Activated effector memory CD4-positive, alpha-beta T cell treated with Interleukin-2 at 50 U/mL for 16 hours (primary cell): ENCODE data around the gene FERD3L.

ENCODE experiments used
- DNase-seq: peaks from one replicate; pipeline ENCODE4 v3.0.0-alpha.2; 2020

The FERD3L gene

GRCh38 chr7:19116121-19117090 lies 28.8 kb downstream of the FERD3L start:
- no peak for DNase-seq

DNA sequence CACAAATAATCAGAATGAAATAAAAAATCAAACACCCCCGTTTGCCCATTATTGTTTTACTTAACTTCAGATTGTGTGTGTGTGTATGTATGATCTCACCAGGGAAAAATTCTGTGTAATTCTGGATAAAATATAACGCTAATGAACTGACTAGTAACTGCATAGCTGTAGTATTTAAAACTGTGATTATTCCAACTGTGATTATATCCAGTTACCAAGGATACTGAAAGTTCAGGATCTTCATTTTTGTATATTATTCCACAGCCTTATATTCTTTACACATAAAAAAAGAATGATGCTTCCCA lies 30.7 kb downstream of the FERD3L start:
- no peak for DNase-seq

GRCh38 chr7:19113855-19114550 lies 31.2 kb downstream of the FERD3L start:
- no peak for DNase-seq

DNA sequence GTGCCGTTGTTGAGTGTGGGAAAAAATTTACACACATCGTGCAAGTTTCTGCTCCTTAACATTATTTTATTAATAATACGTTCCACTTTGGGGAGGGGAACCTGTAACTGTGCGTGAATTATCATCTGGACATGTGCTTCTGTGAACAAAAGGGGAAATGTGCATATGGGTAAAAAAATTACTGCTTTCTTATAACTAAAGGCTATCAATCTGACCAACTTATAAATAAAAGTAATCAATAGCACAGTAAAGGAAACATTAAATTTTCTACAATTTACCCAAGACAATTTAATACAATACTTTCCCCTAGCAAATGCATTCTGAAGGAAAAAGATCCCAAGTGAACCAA lies 32.2 kb downstream of the FERD3L start:
- no peak for DNase-seq

DNA sequence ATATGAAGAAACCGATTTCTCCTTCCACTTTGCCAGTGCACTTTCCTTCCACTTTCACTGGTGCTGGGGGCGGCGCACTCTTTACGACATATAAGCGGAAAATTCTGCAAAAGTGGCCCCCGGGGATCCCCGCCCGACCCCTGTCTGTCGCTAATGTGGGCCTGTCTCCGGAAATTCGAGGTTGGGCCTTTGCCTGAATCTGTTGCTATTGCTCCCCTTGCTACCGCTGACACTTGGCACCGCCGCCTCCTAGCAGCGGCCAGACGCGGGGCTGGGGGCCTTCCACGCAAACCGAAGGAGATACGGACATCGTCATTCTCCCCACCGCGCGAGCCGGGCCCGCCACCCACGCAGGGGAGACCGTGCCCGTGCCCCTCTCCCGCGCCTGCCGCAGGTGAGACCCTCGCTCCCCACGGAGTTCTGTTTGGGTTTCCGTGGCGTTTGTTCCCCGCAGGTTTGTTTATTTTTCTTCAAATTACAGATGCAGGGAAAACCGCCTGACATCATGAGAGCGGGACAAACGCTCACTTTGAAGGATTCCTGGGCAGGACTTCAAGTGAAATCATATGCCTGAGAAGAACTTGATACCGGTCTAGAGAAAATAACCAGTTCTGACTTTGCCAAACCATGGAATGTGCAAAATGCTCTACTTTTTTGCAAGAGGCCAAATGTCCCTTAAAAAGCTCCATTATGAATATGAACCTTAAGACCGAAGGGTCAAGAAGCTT lies 32.8 kb downstream of the FERD3L start:
- DNase-seq, result no peak

DNA sequence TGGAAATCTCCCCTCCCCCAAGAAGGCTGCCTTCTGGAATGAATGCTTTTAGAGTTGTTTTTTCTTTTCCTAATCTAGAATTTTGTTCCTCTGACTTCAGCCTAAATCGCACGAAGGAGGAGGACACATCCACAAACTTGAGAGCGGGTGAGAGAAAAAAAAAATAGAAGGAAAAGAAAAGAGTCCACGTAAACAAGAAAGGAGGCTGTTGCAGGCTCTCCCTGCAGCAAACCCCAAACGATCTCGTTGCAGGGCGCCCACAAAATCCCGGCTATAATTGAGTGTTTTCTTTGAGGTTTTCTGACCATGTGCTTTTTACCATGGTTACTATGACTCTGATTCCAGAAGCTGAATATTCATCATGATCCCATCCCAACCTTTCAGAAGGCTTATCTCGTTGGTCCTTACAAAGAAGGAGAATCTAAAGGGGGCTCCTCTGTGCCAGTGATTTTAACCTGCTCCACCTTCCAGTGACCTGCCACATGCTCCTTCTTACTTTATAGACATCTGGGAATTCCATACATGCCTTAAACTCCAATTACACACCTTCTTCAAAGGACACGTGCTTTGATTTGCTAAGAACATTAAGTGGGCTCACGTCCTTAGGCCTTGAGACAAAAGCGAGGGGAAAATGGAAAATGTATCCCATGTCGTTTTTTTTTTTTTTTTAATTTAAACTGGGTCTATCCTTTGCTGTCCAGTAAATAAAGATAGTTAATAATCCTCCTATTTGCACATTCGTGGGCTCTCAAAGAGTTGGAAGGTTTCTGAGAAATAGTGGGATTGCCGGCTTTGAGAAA lies 33.5 kb downstream of the FERD3L start:
- DNase-seq, result no peak

DNA sequence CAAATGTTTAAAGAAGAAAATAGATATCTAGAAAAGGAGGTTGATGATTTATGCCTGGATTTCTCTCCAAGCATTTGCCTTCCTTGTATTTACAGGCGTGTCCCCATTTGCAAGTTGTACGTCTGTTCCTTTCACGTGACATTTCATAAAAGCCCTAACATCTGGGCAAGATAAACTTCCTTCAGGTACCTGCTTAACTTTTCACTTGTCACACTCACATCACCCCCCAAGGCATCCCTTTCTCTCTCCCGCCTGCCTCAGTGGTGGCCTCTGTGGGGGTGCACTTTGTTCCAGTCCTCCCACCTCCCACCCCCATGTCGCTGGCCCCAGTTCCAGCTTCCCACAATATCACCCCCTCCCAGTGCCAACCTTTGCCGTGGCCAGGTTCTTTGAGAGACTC lies 34.4 kb downstream of the FERD3L start:
- DNase-seq, result no peak

DNA sequence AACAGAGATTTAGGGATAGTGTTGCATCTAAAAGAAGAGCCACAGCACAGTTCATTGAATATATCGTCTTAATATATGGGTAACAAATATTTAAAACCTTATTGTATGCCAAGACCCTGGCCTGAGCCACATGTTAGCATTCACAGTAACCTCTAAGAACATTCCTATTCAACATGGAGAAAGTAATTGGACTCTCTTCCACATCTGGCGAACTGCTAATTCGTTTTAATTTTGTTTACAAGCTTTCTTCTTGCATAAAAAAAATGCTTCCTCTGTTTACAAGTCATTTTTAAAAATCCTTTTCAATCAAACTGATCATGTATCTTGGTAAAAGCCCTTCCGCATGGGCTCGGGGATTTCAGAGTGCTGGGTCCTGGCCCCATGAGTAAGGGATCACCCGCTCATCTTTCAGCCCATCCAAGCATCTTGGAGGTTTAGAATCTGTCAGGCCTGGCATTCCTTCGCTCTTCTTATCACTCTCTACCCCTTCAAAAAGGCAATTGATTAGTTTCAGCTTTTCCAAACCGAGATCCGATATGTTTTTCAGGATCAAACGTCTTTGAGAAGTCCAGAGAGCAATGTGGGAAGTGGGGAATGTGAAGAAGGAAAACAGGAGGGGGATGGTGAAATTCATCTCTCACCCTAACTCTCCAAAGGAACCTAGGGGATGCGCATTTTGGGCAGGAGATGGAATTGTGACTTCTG lies 35.0 kb downstream of the FERD3L start:
- DNase-seq, result no peak

DNA sequence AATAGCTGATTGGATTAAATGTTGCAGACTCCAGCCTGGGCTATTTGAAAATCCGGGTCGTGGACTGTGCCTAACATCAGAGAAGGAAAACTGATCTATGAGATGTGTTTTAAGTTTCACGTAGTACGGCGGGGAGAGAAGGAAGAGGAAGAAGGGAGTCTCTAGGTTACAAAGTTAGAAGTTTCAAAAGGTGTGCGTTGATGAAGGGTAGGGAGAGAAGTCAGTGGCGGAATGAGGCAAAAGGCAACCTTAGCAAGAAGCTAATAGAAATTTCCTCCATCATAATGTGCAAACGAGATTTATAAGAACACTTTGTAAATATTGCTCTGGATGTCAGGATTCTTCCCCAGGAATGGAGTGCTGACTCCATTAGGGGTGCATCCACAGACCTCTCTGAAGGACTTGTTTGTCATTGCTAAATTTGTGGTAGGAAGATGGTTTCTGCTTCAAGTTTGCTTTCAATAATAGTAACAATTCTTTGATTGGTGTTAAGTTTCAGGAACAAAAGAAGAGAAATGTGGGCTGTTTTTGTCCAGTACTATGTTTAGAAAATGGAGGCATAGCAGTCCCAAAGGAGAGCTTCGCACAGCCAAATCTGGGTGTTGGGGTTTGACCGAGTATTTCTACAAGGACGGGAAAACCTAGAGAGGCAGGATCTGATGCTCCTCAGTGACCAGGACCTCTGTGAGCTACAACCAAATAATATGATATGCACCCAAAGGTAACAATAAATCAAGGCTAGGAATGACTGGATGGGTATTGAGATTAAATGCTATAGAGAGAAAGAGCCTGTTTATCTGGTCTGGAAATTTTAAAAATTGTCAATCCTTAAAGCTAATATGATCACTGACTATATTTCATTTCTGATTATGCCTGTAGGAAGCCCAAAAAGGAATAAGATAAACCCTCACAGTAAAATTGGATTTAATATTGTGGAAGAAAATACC lies 35.9 kb downstream of the FERD3L start:
- no peak for DNase-seq

DNA sequence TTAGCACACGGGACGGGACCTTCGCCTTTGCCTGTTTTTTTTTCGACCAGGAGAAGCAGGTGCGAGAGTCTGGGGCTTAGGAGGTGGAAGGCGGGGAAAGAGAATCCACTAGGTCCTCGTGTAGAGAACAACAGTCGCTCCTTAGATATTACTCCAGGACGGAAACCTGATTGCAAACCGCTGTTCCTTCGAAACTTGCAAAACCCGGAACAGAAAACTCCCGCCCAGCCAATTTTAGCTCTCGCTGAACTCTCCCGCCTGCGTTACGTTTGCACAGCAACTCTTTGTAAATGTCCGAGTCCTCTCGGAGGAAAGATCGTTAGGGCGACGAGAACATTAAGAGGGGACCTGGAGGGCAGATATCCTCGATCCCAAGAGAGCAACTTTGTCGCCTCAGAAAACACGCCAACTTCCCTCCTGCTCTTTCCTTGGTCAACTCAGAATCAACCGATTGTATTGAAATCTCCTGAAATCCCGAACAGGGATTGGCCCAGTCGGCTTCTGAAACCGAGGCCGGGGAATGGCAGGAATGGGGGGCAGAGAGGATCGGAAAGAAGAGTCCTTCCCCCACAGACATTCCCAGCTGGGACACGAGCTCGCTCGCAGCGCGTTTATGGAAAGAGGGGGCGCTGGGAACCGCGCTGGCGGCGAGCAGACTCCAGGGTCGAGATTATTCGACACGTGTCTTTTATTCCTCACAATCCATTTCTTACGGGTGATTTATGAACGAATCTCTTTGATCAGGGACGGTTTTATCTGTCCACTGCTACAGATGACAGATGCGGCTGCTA lies 37.7 kb downstream of the FERD3L start:
- no peak for DNase-seq

GRCh38 chr7:19107081-19107355 lies 38.2 kb downstream of the FERD3L start:
- no peak for DNase-seq

GRCh38 chr7:19106241-19107080 lies 38.8 kb downstream of the FERD3L start:
- no peak for DNase-seq

DNA sequence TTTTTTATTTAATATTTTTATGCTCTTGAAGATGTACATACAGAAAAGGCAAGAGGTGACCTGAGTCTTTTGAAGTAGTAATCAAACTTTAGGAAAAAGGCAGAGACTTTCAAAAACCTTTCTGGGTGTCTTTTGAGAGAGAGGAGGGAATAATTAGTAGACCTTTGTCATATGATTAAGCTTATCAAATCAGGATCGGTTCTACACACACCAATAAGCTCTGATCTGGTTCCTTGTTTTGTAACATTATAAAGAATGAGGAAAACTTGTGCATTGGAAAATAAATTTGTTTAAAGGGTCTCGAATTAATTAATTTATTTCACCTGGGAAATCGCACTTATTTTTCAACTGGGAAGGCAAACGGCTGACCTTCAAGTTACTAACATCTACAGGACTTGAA lies 39.7 kb downstream of the FERD3L start:
- DNase-seq, result no peak

GRCh38 chr7:19104811-19105210 lies 40.4 kb downstream of the FERD3L start:
- DNase-seq, result no peak

- no peak for DNase-seq
Measured at GRCh38 chr7:19102884-19103283, 42.3 kb downstream of the FERD3L start.

- no peak for DNase-seq
Measured at GRCh38 chr7:19101909-19102308, 43.3 kb downstream of the FERD3L start.

- DNase-seq, result no peak
Measured at GRCh38 chr7:19101472-19101871, 43.7 kb downstream of the FERD3L start.

- DNase-seq, result no peak
Measured at GRCh38 chr7:19099924-19100323, 45.3 kb downstream of the FERD3L start.

- DNase-seq, result no peak
Measured at GRCh38 chr7:19099194-19099593, 46.0 kb downstream of the FERD3L start.

- DNase-seq, result no peak
Measured at GRCh38 chr7:19098510-19098909, 46.7 kb downstream of the FERD3L start.
